NCI-H1417 treated with DMSO at 0.1 percent for 48 hours (cell line): ENCODE data around the gene CCDC91.
"Not testable (repeated sequence)": the region's sequence is repeated elsewhere in the genome, so short reads cannot be mapped to it uniquely, and the experiment has no call there.

Experiments
- DNase-seq: peaks from one replicate; lab custom pipeline; 2025; lab: John Stamatoyannopoulos, UW

CCDC91 gene

GRCh38 chr12:28290262-28290661 lies 100.0 kb downstream of the CCDC91 start:
- no peak for DNase-seq

- no peak for DNase-seq
These were observed 102.4 kb downstream of the CCDC91 start for GRCh38 chr12:28292699-28293098.

- DNase-seq: no peak
These were observed 104.0 kb downstream of the CCDC91 start for GRCh38 chr12:28294300-28294699.

- DNase-seq: no peak
These were observed 106.0 kb downstream of the CCDC91 start for GRCh38 chr12:28296287-28296686.

GRCh38 chr12:28303192-28303591 lies 112.9 kb downstream of the CCDC91 start:
- no peak for DNase-seq

- DNase-seq: no peak
These were observed 116.3 kb downstream of the CCDC91 start for GRCh38 chr12:28306535-28306934.

GRCh38 chr12:28308891-28309290 lies 118.6 kb downstream of the CCDC91 start:
- DNase-seq: no peak

- no peak for DNase-seq
These were observed 123.4 kb downstream of the CCDC91 start for GRCh38 chr12:28313631-28314030.

- DNase-seq: no peak
These were observed 125.8 kb downstream of the CCDC91 start for GRCh38 chr12:28316049-28316448.

- no peak for DNase-seq
These were observed 128.0 kb downstream of the CCDC91 start for GRCh38 chr12:28318273-28318672.

GRCh38 chr12:28320353-28320752 lies 130.1 kb downstream of the CCDC91 start:
- no peak for DNase-seq

GRCh38 chr12:28327722-28328121 lies 137.5 kb downstream of the CCDC91 start:
- no peak for DNase-seq

- no peak for DNase-seq
These were observed 138.7 kb downstream of the CCDC91 start for GRCh38 chr12:28328967-28329366.

- not testable (repeated sequence) for DNase-seq
These were observed 139.5 kb downstream of the CCDC91 start for GRCh38 chr12:28329727-28330126.

- not testable (repeated sequence) for DNase-seq
These were observed 140.0 kb downstream of the CCDC91 start for GRCh38 chr12:28330232-28330631.

GRCh38 chr12:28331130-28331529 lies 140.9 kb downstream of the CCDC91 start:
- DNase-seq: no peak

GRCh38 chr12:28340261-28341045 lies 150.2 kb downstream of the CCDC91 start:
- no peak for DNase-seq

GRCh38 chr12:28343713-28344112 lies 153.5 kb downstream of the CCDC91 start:
- DNase-seq: no peak

GRCh38 chr12:28346567-28346966 lies 156.3 kb downstream of the CCDC91 start:
- DNase-seq: no peak

- no peak for DNase-seq
These were observed 158.9 kb downstream of the CCDC91 start for GRCh38 chr12:28349196-28349595.

- DNase-seq: no peak
These were observed 160.2 kb downstream of the CCDC91 start for GRCh38 chr12:28350502-28350901.

GRCh38 chr12:28351414-28351813 lies 161.2 kb downstream of the CCDC91 start:
- DNase-seq: no peak

GRCh38 chr12:28355161-28355560 lies 164.9 kb downstream of the CCDC91 start:
- no peak for DNase-seq

- DNase-seq: no peak
These were observed 170.0 kb downstream of the CCDC91 start for GRCh38 chr12:28360253-28360652.
